ENCODE data around the gene IRGC.

IRGC gene

DNA sequence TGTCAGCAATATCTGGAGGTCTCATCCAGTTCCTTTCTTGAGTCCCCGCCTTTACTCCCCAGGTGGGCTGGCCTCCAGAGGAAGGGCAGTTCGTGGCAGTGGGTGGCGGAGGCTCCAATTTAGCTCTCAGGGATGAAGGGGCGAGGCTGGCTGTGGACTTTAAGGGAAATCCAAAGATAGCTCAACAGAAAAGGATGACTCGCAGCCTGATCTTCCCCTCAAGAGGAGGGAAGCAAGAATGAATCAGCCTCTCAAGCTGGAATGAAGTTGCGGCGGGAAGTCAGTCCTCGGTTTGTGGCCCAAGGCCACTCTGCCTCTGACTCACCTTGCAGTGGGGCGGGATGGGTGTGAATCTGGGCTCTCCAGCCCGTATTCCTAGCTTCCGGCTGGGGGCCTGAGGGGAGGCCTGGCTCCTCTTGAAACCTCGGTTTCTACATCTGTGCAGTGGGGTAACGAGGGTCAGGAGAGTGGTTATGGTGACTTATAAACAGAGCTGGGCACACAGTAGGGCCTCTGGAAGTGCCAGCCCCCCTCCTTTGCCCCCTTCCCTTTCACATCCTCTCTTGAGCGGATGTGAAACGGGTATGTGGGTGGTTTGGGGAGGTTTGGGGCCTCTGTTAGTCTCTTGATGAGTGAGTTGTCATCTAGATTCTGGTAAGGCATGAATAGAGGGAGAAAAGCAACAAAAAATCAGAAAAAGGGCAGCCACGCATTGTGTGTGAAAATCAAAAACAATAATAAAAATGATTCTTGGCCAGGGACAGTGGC, 49.4 kb downstream of the IRGC start:
- no peak for TF ChIP-seq RAD21 (IDR thresholded peaks at IDR 0.05; ENCODE audit: low read depth)
- no peak for TF ChIP-seq CREB1 (IDR thresholded peaks at IDR 0.05; ENCODE audit: low read depth)
- TF ChIP-seq, protein P1, sequence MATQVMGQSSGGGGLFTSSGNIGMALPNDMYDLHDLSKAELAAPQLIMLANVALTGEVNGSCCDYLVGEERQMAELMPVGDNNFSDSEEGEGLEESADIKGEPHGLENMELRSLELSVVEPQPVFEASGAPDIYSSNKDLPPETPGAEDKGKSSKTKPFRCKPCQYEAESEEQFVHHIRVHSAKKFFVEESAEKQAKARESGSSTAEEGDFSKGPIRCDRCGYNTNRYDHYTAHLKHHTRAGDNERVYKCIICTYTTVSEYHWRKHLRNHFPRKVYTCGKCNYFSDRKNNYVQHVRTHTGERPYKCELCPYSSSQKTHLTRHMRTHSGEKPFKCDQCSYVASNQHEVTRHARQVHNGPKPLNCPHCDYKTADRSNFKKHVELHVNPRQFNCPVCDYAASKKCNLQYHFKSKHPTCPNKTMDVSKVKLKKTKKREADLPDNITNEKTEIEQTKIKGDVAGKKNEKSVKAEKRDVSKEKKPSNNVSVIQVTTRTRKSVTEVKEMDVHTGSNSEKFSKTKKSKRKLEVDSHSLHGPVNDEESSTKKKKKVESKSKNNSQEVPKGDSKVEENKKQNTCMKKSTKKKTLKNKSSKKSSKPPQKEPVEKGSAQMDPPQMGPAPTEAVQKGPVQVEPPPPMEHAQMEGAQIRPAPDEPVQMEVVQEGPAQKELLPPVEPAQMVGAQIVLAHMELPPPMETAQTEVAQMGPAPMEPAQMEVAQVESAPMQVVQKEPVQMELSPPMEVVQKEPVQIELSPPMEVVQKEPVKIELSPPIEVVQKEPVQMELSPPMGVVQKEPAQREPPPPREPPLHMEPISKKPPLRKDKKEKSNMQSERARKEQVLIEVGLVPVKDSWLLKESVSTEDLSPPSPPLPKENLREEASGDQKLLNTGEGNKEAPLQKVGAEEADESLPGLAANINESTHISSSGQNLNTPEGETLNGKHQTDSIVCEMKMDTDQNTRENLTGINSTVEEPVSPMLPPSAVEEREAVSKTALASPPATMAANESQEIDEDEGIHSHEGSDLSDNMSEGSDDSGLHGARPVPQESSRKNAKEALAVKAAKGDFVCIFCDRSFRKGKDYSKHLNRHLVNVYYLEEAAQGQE (IDR thresholded peaks at IDR 0.05; ENCODE audit: low read depth) = no peak
- no peak for TF ChIP-seq TEAD4 (IDR thresholded peaks at IDR 0.05)
- TF ChIP-seq EGR1 (IDR thresholded peaks at IDR 0.05) = no peak
- no peak for TF ChIP-seq ZBTB7A (IDR thresholded peaks at IDR 0.05; ENCODE audit: low read depth)
- no peak for TF ChIP-seq EP300 (IDR thresholded peaks at IDR 0.05; ENCODE audit: borderline replicate concordance)
- TF ChIP-seq CEBPB (IDR thresholded peaks at IDR 0.05) = no peak
- TF ChIP-seq, protein P2, sequence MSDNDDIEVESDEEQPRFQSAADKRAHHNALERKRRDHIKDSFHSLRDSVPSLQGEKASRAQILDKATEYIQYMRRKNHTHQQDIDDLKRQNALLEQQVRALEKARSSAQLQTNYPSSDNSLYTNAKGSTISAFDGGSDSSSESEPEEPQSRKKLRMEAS (IDR thresholded peaks at IDR 0.05) = no peak
- no peak for TF ChIP-seq FOXM1 (IDR thresholded peaks at IDR 0.05; ENCODE audit: borderline replicate concordance, low read depth)

DNA sequence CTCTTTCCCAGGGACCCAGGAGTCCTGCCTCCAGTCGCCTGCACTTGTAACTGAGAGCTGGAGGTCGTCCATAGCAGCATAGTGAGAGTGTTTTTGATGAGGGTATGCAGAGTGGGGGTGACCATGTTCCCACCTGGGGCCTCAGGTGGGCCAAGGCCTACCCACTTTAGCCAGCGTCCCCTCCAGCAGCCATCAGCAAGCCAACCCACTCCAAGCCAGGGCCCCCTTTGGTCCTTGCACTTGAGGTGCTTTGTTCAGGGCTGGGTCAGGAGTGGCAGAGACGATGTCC, 50.8 kb downstream of the IRGC start:
- no peak for TF ChIP-seq EP300 (IDR thresholded peaks at IDR 0.05; ENCODE audit: borderline replicate concordance)
- TF ChIP-seq YY1 (IDR thresholded peaks at IDR 0.05; ENCODE audit: low read depth) = no peak
- no peak for TF ChIP-seq ZBTB7A (IDR thresholded peaks at IDR 0.05; ENCODE audit: low read depth)
- no peak for TF ChIP-seq EGR1 (IDR thresholded peaks at IDR 0.05)

DNA sequence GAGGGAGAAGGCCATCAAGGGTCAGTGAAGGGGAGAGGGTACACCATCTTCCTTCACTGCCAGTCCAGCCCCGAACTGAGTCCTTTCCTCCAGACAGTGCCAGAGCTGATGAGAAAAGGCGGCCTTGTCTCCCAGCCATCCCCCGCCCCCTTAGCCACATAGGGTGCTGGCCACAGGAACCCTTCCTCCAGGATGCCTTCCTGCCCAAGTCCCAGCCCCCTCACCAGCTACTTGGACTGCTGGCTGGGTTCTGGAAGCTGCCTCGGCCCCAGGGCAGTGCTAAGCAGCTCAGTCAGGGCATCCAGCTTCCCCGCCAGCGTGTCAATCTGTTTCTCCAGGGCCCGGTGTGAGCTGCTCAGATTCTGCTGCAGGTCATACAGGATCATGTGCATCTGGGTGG, 51.4 kb downstream of the IRGC start:
- TF ChIP-seq TCF12 (IDR thresholded peaks at IDR 0.05; ENCODE audit: low read depth) = no peak
- TF ChIP-seq ZBTB7A (IDR thresholded peaks at IDR 0.05; ENCODE audit: low read depth) = 0 out of 2 replicates have a peak, but pooled peaks have one; percentile 16

DNA sequence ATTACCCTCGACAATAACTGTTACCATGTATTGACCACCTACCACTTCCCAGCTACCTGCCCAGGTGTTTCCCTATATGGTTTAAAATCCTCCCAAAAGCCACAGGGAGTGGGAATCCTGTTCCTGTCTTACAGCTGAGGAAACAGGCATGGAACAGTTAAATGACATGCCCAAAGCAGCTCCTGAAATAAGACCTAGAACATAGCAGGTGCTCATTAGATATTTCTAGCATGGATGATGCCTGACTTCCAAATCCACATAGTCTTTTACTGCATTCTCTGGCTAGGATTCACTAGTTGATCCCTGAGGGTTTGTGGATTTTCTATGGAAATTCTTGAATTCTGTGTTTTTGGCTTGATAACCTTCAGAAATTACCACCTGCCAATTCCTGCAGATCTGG, 51.9 kb downstream of the IRGC start:
- TF ChIP-seq NFIC (IDR thresholded peaks at IDR 0.05) = no peak
- TF ChIP-seq ZBTB7A (IDR thresholded peaks at IDR 0.05; ENCODE audit: low read depth) = no peak
- TF ChIP-seq, protein P2 (IDR thresholded peaks at IDR 0.05) = no peak
- TF ChIP-seq CEBPB (IDR thresholded peaks at IDR 0.05) = no peak
- TF ChIP-seq TAF1 (IDR thresholded peaks at IDR 0.05; ENCODE audit: low read depth) = no peak
- no peak for TF ChIP-seq EGR1 (IDR thresholded peaks at IDR 0.05)
- no peak for TF ChIP-seq TCF12 (IDR thresholded peaks at IDR 0.05; ENCODE audit: low read depth)
- TF ChIP-seq EP300 (IDR thresholded peaks at IDR 0.05; ENCODE audit: borderline replicate concordance) = no peak

DNA sequence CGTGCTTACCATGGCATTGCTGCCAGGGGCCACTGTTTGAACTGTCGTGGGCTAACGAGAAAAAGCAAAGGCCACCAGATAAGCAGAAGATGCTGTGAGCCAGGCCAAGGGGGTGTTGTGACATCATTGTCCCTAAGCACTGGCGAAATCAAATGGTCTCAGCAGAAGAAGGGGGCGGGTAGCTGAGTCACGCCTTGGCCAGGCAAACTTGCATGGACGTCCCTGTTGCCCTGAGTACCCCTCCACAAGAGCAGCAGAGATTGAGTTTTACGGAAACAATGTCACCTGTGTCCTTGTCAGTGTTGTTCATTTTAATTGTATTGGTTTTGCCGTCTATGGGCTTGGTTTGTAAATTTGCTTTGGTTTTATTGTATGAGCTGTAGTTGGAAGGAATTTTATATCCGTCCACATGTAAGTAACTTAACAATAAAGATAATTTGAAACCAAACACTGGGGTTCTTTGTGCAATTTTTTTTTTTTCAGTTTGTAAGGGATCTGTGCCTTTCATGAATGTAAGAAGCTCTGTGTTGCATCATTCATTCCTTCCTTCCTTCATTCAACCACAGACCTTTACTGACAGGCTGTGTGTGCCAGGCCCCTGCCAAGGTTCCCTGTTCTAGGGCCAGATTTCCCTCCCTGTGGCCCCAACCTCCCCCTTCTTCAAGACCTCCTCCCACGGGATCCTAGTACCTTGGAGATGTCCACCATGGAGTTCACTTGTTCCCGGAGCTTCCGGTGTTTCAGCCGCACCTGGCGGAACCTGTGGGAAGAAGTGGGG, 52.6 kb downstream of the IRGC start:
- TF ChIP-seq YY1 (IDR thresholded peaks at IDR 0.05; ENCODE audit: low read depth) = no peak
- TF ChIP-seq RAD21 (IDR thresholded peaks at IDR 0.05; ENCODE audit: low read depth) = no peak
- TF ChIP-seq ZBTB7A (IDR thresholded peaks at IDR 0.05; ENCODE audit: low read depth) = no peak
- no peak for TF ChIP-seq NFIC (IDR thresholded peaks at IDR 0.05)
- TF ChIP-seq, protein P1 (IDR thresholded peaks at IDR 0.05; ENCODE audit: low read depth) = no peak
- no peak for TF ChIP-seq EGR1 (IDR thresholded peaks at IDR 0.05)
- TF ChIP-seq, protein P3, sequence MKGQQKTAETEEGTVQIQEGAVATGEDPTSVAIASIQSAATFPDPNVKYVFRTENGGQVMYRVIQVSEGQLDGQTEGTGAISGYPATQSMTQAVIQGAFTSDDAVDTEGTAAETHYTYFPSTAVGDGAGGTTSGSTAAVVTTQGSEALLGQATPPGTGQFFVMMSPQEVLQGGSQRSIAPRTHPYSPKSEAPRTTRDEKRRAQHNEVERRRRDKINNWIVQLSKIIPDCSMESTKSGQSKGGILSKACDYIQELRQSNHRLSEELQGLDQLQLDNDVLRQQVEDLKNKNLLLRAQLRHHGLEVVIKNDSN (IDR thresholded peaks at IDR 0.05) = no peak
- no peak for TF ChIP-seq TEAD4 (IDR thresholded peaks at IDR 0.05)
- TF ChIP-seq EP300 (IDR thresholded peaks at IDR 0.05; ENCODE audit: borderline replicate concordance) = no peak
- TF ChIP-seq TCF12 (IDR thresholded peaks at IDR 0.05; ENCODE audit: low read depth) = no peak
- TF ChIP-seq FOXM1 (IDR thresholded peaks at IDR 0.05; ENCODE audit: borderline replicate concordance, low read depth) = no peak
- TF ChIP-seq CREB1 (IDR thresholded peaks at IDR 0.05; ENCODE audit: low read depth) = no peak
- TF ChIP-seq CEBPB (IDR thresholded peaks at IDR 0.05) = no peak
- TF ChIP-seq, protein P2 (IDR thresholded peaks at IDR 0.05) = no peak

DNA sequence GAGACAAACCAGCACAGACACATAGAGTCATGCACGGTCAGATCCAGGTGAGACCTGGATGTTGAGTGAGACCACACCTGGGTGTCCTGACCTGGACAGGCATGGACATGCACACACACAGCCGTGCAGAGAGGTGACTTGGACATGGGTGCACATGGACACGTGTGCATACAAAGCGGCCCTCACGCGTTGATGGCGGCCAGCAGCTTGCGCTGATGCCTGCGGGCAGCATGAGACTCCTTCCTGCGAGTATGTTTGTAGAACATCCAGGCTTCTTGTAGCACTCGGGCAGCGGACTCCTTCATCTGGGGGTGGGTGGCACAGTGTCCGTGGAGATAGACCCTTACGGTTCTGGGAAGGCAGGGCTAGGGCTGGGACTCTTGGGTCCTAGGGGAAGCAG, 53.4 kb downstream of the IRGC start:
- TF ChIP-seq CREB1 (IDR thresholded peaks at IDR 0.05; ENCODE audit: low read depth) (no peak), RAD21 (IDR thresholded peaks at IDR 0.05; ENCODE audit: low read depth) (no peak), TCF12 (IDR thresholded peaks at IDR 0.05; ENCODE audit: low read depth) (no peak), EP300 (IDR thresholded peaks at IDR 0.05; ENCODE audit: borderline replicate concordance) (no peak), YY1 (IDR thresholded peaks at IDR 0.05; ENCODE audit: low read depth) (no peak), CEBPB (IDR thresholded peaks at IDR 0.05) (no peak), EGR1 (IDR thresholded peaks at IDR 0.05) (no peak), TEAD4 (IDR thresholded peaks at IDR 0.05) (no peak), TAF1 (IDR thresholded peaks at IDR 0.05; ENCODE audit: low read depth) (no peak), FOXM1 (IDR thresholded peaks at IDR 0.05; ENCODE audit: borderline replicate concordance, low read depth) (no peak), NFIC (IDR thresholded peaks at IDR 0.05) (no peak), ZBTB7A (IDR thresholded peaks at IDR 0.05; ENCODE audit: low read depth) (no peak)
- TF ChIP-seq, protein P1 (IDR thresholded peaks at IDR 0.05; ENCODE audit: low read depth) = no peak
- TF ChIP-seq, protein P3 (IDR thresholded peaks at IDR 0.05) = no peak
- TF ChIP-seq, protein P2 (IDR thresholded peaks at IDR 0.05) = no peak
